ENCODE measurements around the gene KRT23.

KRT23 gene

DNA sequence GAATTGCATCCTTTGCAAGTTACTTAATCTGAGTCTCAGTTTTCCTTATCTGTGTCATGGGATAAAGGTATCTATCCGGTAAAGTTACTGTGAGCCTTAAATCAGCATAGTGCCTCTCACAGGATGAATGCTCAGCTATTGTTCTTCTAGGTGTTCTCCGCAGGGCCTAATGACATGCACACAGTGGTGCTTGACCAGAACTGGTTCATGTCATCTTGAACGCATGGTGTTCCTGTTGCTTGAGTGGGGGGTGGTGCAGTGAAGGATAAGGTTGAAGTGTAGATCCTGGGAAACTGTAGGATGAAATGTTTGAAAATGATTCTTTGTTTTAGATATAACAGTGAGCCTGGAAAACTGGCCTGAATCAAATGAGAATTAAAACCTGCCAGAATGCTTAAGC is 42.7 kb upstream of the KRT23 start:
- TF ChIP-seq, protein P1, sequence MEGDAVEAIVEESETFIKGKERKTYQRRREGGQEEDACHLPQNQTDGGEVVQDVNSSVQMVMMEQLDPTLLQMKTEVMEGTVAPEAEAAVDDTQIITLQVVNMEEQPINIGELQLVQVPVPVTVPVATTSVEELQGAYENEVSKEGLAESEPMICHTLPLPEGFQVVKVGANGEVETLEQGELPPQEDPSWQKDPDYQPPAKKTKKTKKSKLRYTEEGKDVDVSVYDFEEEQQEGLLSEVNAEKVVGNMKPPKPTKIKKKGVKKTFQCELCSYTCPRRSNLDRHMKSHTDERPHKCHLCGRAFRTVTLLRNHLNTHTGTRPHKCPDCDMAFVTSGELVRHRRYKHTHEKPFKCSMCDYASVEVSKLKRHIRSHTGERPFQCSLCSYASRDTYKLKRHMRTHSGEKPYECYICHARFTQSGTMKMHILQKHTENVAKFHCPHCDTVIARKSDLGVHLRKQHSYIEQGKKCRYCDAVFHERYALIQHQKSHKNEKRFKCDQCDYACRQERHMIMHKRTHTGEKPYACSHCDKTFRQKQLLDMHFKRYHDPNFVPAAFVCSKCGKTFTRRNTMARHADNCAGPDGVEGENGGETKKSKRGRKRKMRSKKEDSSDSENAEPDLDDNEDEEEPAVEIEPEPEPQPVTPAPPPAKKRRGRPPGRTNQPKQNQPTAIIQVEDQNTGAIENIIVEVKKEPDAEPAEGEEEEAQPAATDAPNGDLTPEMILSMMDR (IDR thresholded peaks at IDR 0.05; ENCODE audit: low read depth, low read length): no peak
- no peaks in the 10 kb centered on the region for H3K36me3 ChIP-seq
- H3K27me3 ChIP-seq (ENCODE audit: insufficient read depth, low read depth, severe bottlenecking): no peaks in the 10 kb centered on the region
- no peaks in the 10 kb centered on the region for H3K9me3 ChIP-seq (ENCODE audit: severe bottlenecking)
- peak overlapping the region; percentile 37 for H3K4me3 ChIP-seq (ENCODE audit: low read depth, low read length)
- peak overlapping the region; percentile 75 for H3K27ac ChIP-seq
- DNase-seq: no peak

DNA sequence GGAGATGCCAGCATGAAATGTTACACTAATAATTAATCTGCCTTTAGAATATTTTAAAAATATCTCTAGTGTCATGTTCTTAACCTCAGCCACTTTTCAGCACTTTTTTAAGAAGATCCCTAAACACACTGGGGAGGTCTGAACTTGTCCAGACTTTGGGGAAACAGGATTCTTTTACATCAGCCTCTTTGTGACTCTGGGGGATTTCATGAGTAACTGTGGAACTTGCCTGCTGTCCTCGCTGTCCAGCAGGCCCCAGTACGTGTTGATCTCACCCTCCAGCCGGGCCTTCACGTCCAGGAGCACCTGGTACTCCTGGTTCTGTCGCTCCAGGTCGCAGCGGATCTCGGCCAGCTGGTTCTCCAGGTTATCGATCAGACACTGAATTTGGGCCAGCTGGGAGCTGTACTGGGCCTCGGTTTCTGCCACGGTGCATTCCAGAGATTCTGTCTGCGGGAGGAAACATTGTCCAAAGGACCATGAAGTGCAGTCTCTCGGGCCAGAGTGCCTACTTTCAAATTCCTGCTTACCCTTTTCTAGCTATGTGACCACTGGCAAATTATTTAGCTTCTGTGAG is 41.2 kb upstream of the KRT23 start:
- no peaks in the 10 kb centered on the region for H3K27me3 ChIP-seq (ENCODE audit: insufficient read depth, low read depth, severe bottlenecking)
- no peaks in the 10 kb centered on the region for H3K9me3 ChIP-seq (ENCODE audit: severe bottlenecking)
- H3K4me3 ChIP-seq (ENCODE audit: low read depth, low read length): no peak overlapping the region
- no peak for DNase-seq
- H3K36me3 ChIP-seq: no peaks in the 10 kb centered on the region
- TF ChIP-seq, protein P1 (IDR thresholded peaks at IDR 0.05; ENCODE audit: low read depth, low read length): no peak
- no peak overlapping the region for H3K27ac ChIP-seq

DNA sequence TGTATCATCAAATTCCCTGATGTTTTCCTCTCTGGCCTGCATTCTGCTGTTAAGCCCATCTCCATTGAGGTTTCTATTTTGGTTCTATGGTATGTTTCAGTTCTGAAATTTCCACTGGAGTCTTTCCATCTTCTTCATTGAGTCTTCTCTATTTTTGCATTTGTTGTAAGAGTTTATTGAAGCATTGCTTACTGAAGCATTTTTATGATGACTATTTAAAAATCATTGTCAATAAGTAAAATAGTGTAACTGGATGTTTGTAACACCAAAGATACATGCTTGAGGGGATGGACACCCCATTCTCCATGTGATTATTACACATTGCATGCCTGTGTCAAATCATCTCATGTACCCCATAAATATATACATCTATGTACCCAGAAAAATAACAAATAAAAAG is 38.1 kb upstream of the KRT23 start:
- TF ChIP-seq, protein P1 (IDR thresholded peaks at IDR 0.05; ENCODE audit: low read depth, low read length): no peak
- Histone ChIP-seq H3K27me3 (ENCODE audit: insufficient read depth, low read depth, severe bottlenecking) (no peaks in the 10 kb centered on the region), H3K36me3 (no peaks in the 10 kb centered on the region), H3K4me3 (ENCODE audit: low read depth, low read length) (no peak overlapping the region), H3K9me3 (ENCODE audit: severe bottlenecking) (no peaks in the 10 kb centered on the region), H3K27ac (no peak overlapping the region)
- no peak for DNase-seq

DNA sequence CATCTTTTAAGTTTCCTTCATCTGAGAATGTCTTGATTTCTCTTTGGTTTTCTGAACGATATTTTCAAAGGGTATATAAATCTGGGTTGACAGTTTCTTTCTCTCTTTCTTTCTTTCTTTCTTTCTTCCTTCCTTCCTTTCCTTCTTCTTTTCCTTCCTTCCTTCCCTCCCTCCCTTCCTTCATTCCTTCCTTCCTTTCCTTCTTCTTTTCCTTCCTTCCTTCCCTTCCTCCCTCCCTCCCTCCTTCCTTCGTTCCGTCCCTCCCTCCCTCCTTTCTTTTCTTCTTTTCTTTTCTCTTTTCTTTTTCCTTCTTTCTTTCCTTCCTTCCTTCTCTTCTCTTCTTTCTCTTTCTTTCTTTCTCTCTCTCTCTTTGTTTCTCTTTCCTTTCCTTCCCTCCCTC is 36.9 kb upstream of the KRT23 start:
- H3K27me3 ChIP-seq (ENCODE audit: insufficient read depth, low read depth, severe bottlenecking): no peaks in the 10 kb centered on the region
- no peak overlapping the region for H3K4me3 ChIP-seq (ENCODE audit: low read depth, low read length)
- H3K36me3 ChIP-seq: no peaks in the 10 kb centered on the region
- TF ChIP-seq, protein P1 (IDR thresholded peaks at IDR 0.05; ENCODE audit: low read depth, low read length): no peak
- H3K27ac ChIP-seq: no peak overlapping the region
- no peaks in the 10 kb centered on the region for H3K9me3 ChIP-seq (ENCODE audit: severe bottlenecking)
- no peak for DNase-seq

DNA sequence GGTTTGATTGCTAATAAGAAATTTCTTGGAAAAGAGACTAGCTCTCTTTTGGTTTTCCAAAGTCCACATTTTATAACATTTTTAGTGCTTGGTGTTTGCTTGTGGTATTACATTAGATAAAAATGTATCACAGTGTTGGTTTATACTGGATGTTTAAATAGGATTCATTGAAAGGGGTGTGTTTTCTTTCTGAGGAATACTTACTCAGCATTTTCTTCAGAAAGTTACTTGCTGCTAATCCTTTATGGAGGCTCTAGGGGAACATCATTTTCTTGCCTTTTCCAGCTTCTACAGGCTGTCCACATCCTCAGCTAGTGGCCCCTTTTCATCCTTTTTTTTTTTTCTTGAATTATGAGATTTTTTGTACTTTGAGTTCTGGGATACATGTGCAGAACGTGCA is 30.1 kb upstream of the KRT23 start:
- Histone ChIP-seq H3K36me3 (no peaks in the 10 kb centered on the region), H3K27me3 (ENCODE audit: insufficient read depth, low read depth, severe bottlenecking) (no peaks in the 10 kb centered on the region), H3K4me3 (ENCODE audit: low read depth, low read length) (no peak overlapping the region), H3K27ac (no peak overlapping the region), H3K9me3 (ENCODE audit: severe bottlenecking) (peaks cover 2% of the 10 kb centered on the region)
- TF ChIP-seq, protein P1 (IDR thresholded peaks at IDR 0.05; ENCODE audit: low read depth, low read length): no peak
- no peak for DNase-seq

DNA sequence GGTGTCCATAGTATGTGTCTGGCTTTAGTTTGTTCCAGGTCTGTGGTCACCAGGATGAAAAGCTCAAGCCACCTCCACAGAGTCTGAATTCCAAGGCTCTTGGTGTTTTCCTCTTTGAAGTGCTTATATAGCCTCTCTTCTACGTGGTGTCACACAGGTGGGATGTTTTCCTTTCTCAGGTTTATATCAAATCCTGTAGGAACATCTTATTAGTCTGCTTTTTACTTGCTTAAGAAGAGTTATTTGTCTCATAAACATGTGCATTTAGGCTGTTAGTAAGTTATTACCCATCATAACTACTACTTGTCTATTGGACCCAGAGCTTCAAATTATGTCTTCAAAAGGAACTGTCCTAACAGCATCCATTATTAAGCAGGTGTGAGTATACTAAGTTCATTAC is 29.4 kb upstream of the KRT23 start, which contains the start of gene KRT39:
KRT39 (minus strand) TSS at position 101 of the 400 bp plus-strand sequence; CDS start at position 9, 92 bp downstream.
- no peak within 1 kb of the TSS for H3K4me3 ChIP-seq (ENCODE audit: low read depth, low read length)
- no peak for DNase-seq
- H3K27ac ChIP-seq: no peak within 1 kb of the TSS
- TF ChIP-seq, protein P1 (IDR thresholded peaks at IDR 0.05; ENCODE audit: low read depth, low read length): no peak
- no peaks in the 10 kb centered on the region for H3K27me3 ChIP-seq (ENCODE audit: insufficient read depth, low read depth, severe bottlenecking)
- no peaks in the 10 kb centered on the region for H3K36me3 ChIP-seq
- peaks cover 2% of the 10 kb centered on the region for H3K9me3 ChIP-seq (ENCODE audit: severe bottlenecking)

Measured in WERI-Rb-1 (cell line).